HCT116 (cell line): ENCODE measurements around the gene GRIK4. TPM values are rescaled to one million over a fixed set of nuclear protein-coding genes. Genes with fewer than 3 reads are reported as not detected.

ENCODE experiments used
- ATAC-seq: fragments of 200-7000 bp; cut with Tn5 transposase; 2 replicates; pipeline ENCODE4 v1.9.1; 2020; ENCODE audit warnings: mild to moderate bottlenecking, moderate library complexity
- BruUV-seq: library from RNA; stranded (reverse); fragments of 400-500 nt; replicated peaks from 2 replicates; lab custom pipeline; 2021; lab: Mats Ljungman, UMichigan
- CTCF ChIA-PET: fragments of 300-600 bp; sonication (Branson Sonifier 250); formaldehyde crosslinking; loops from one replicate; lab custom pipeline; 2021; ENCODE audit warnings: antibody characterized with exemption; lab: Charles Lee
- POLR2A ChIA-PET: fragments of 300-600, 350-600 bp; sonication (Branson Sonifier 250); formaldehyde crosslinking; loops from one replicate; lab custom pipeline; 2021; ENCODE audit warnings: antibody characterized with exemption; lab: Charles Lee
- RAD21 ChIA-PET, 2 experiments: fragments of 300-600 bp; sonication (Branson Sonifier 250); formaldehyde crosslinking; loops; one replicate each; lab custom pipeline; 2023; ENCODE audit warnings: low total read pairs in 2 of 2; ENCODE audit not compliant: uncharacterized antibody in 2 of 2, unreplicated experiment in 2 of 2, low non-redundant PET in 1 of 2; lab: Charles Lee
- DNase-seq: peaks from one replicate; pipeline ENCODE4 v3.0.0-alpha.2; 2010; ENCODE audit warnings: low read depth, low spot score
- H2AFZ ChIP-seq: fragments of 200-600 bp; shearing (Covaris generic), sonication (generic); 2 replicates; pipeline ENCODE4 v1.6.1; 2017; ENCODE audit warnings: low read depth, mixed run types, mixed read lengths, antibody characterized with exemption, low read length; ENCODE audit not compliant: poor library complexity, severe bottlenecking
- H3K27ac ChIP-seq: 2 replicates; pipeline ENCODE4 v1.5.1; 2012; ENCODE audit warnings: low read depth, low read length
- H3K27me3 ChIP-seq: fragments of 200-600 bp; sonication (generic); 2 replicates; pipeline ENCODE4 v1.6.1; 2016; ENCODE audit warnings: mixed run types, low read length, mixed read lengths; ENCODE audit not compliant: insufficient read depth
- H3K36me3 ChIP-seq, 2 experiments: fragments of 200-500 bp in 1 of 2; fragments of 200-600 bp in 1 of 2; sonication (Bioruptor generic) in 1 of 2; sonication (generic) in 1 of 2; 2 replicates each; pipeline versions ENCODE4 v1.5.1 to v1.6.1; 2014 to 2016; ENCODE audit warnings: low read length in 2 of 2, inconsistent platforms in 1 of 2, mixed read lengths in 1 of 2, mixed run types in 1 of 2; ENCODE audit not compliant: insufficient read depth in 2 of 2, control insufficient read depth in 1 of 2
- H3K4me1 ChIP-seq, 2 experiments: fragments of 200-600 bp in 1 of 2; sonication (generic) in 1 of 2; 2 replicates each; pipeline versions ENCODE4 v1.5.1 to v1.6.1; 2012 to 2017; ENCODE audit warnings: low read length in 2 of 2, inconsistent platforms in 1 of 2, mild to moderate bottlenecking in 1 of 2, mixed read lengths in 1 of 2, mixed run types in 1 of 2, moderate library complexity in 1 of 2; ENCODE audit not compliant: insufficient read depth in 2 of 2, control insufficient read depth in 1 of 2
- H3K4me2 ChIP-seq: fragments of 200-600 bp; sonication (generic); 2 replicates; pipeline ENCODE4 v1.6.1; 2017; ENCODE audit warnings: mixed run types, low read length, mixed read lengths
- H3K4me3 ChIP-seq, 2 experiments: fragments of 200-600 bp in 1 of 2; sonication (generic) in 1 of 2; replicated peaks in 1 of 2; 2 replicates each; pipeline ENCODE4 v1.5.1; 2011 to 2016; ENCODE audit warnings: low read length in 2 of 2, control low read depth in 1 of 2, low read depth in 1 of 2, mild to moderate bottlenecking in 1 of 2, mixed read lengths in 1 of 2, mixed run types in 1 of 2
- H3K79me2 ChIP-seq: fragments of 200-600 bp; sonication (generic); 2 replicates; pipeline ENCODE4 v1.6.1; 2017; ENCODE audit warnings: mild to moderate bottlenecking, mixed run types, low read length, moderate library complexity, mixed read lengths; ENCODE audit not compliant: insufficient read depth
- H3K9ac ChIP-seq: fragments of 200-600 bp; sonication (generic); 2 replicates; pipeline ENCODE4 v1.6.1; 2016; ENCODE audit warnings: low read length, mixed read lengths
- H3K9me2 ChIP-seq: fragments of 200-600 bp; sonication (generic), shearing (Covaris generic); 2 replicates; pipeline ENCODE4 v1.6.1; 2017; ENCODE audit warnings: mixed run types, mild to moderate bottlenecking, moderate library complexity; ENCODE audit not compliant: insufficient read depth
- H3K9me3 ChIP-seq, 2 experiments: fragments of 200-500 bp in 1 of 2; fragments of 200-600 bp in 1 of 2; sonication (Bioruptor generic) in 1 of 2; sonication (generic) in 1 of 2; 2 replicates each; pipeline ENCODE4 v1.6.1; 2014 to 2017; ENCODE audit warnings: low read length in 2 of 2, mixed read lengths in 2 of 2, inconsistent platforms in 1 of 2, low read depth in 1 of 2, mild to moderate bottlenecking in 1 of 2, mixed run types in 1 of 2, moderate library complexity in 1 of 2; ENCODE audit not compliant: control insufficient read depth in 1 of 2, insufficient read depth in 1 of 2
- H4K20me1 ChIP-seq: fragments of 200-600 bp; sonication (generic), shearing (Covaris generic); 2 replicates; pipeline ENCODE4 v1.6.1; 2017; ENCODE audit warnings: mixed run types, mild to moderate bottlenecking, moderate library complexity; ENCODE audit not compliant: insufficient read depth
- CEBPB ChIP-seq: IDR thresholded peaks from 2 replicates; pipeline ENCODE4 v1.6.1; 2012; ENCODE audit warnings: low read depth
- EGR1 ChIP-seq: IDR thresholded peaks from 2 replicates; pipeline ENCODE4 v1.6.1; 2012; ENCODE audit warnings: low read depth
- ELF1 ChIP-seq: IDR thresholded peaks from 2 replicates; pipeline ENCODE4 v1.6.1; 2012; ENCODE audit warnings: low read depth, borderline replicate concordance
- JUND ChIP-seq: IDR thresholded peaks from 2 replicates; pipeline ENCODE4 v1.6.1; 2012
- RAD21 ChIP-seq: IDR thresholded peaks from 2 replicates; pipeline ENCODE4 v1.6.1; 2012; ENCODE audit warnings: low read depth, mild to moderate bottlenecking
- SRF ChIP-seq: IDR thresholded peaks from 2 replicates; pipeline ENCODE4 v1.6.1; 2012; ENCODE audit warnings: low read depth
- ZFX ChIP-seq: fragments of 450-650 bp; IDR thresholded peaks from 2 replicates; pipeline ENCODE4 v1.6.1; 2017
- ZNF274 ChIP-seq: fragments of 200-500 bp; sonication (Bioruptor generic); IDR thresholded peaks from 2 replicates; pipeline ENCODE4 v1.6.1; 2014; ENCODE audit warnings: mild to moderate bottlenecking, low read depth, low read length, inconsistent platforms
- intact Hi-C: fragments of 100-400 bp; cut with micrococcal nuclease; formaldehyde crosslinking; loops from 2 replicates; pipeline ENCODE4 v1.10.0; 2022
- total RNA-seq: library from RNA; stranded (reverse); gene quantifications from one replicate; pipeline ENCODE4 v1.2.1, GENCODE V29; 2021; ENCODE audit not compliant: unreplicated experiment
- TF ChIP-seq, protein P1 (sequence below): IDR thresholded peaks from 2 replicates; pipeline ENCODE4 v1.6.1; 2012; ENCODE audit warnings: low read depth

GRIK4 gene
- total RNA-seq, 1 experiment from 2014 or later: 0.52 TPM

DNA sequence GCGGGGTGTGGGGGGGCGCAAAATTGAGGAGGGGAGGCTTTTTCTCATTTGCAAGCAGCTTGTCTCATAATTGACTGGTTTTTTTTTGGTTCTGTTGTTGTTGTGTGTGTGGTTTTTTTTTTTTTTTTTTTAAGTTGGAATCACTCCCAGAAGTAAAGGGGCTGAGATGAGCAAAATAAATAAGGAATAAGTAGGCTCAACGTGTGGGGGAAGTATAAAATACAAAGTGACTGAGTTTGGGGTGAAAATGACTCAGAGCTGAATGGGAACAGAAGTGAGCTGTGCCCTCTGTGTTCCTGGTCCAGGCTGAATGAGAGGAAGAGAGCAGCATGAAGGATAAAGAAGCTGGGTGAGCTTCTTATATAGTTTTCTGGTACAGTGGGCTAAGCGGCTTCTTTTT lies 90.0 kb downstream of the GRIK4 start (continued):
- TF ChIP-seq ZNF274 (no peak), JUND (no peak), CEBPB (no peak), ELF1 (no peak)
- TF ChIP-seq, all 23 proteins: peak for 0

DNA sequence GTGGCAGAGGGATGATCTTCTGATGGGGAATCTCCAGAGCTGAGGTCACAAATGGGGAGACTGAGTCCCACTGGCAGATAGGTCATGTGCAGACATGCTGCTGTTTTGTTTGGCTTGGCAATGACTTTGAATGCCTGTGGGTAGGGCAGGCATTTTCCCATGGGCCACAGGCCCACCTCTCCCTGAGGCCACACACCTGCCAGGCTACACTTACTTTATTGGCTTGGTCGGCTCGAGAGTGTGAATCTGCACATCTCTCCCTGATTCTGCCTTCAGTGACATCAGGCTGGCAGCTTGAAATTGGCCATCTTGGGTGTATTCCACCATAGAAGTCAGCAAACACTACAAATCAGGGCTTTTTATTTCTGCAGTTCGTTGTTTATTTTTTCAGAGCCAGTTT lies 91.5 kb downstream of the GRIK4 start:
- intact Hi-C loops: no loop called here

More for the DNA sequence above, 91.5 kb downstream of the GRIK4 start:
- Histone ChIP-seq H3K27ac (no peak overlapping the region), H2AFZ (no peak overlapping the region), H3K4me3 (no peak overlapping the region), H3K4me2 (no peak overlapping the region), H3K27me3 (no peaks in the 10 kb centered on the region), H3K9me2 (no peaks in the 10 kb centered on the region), H4K20me1 (no peaks in the 10 kb centered on the region), H3K9ac (no peak overlapping the region), H3K9me3 (no peaks in the 10 kb centered on the region), H3K4me1 (peaks cover 0 to 20% of the 10 kb centered on the region in 2 experiments; a peak in 1 of 4 replicates), H3K36me3 (no peaks in the 10 kb centered on the region), H3K79me2 (no peaks in the 10 kb centered on the region)
- no peak for DNase-seq
- ATAC-seq: no peak
- no peak for TF ChIP-seq CEBPB
- TF ChIP-seq SRF: no peak
- TF ChIP-seq, protein P1, sequence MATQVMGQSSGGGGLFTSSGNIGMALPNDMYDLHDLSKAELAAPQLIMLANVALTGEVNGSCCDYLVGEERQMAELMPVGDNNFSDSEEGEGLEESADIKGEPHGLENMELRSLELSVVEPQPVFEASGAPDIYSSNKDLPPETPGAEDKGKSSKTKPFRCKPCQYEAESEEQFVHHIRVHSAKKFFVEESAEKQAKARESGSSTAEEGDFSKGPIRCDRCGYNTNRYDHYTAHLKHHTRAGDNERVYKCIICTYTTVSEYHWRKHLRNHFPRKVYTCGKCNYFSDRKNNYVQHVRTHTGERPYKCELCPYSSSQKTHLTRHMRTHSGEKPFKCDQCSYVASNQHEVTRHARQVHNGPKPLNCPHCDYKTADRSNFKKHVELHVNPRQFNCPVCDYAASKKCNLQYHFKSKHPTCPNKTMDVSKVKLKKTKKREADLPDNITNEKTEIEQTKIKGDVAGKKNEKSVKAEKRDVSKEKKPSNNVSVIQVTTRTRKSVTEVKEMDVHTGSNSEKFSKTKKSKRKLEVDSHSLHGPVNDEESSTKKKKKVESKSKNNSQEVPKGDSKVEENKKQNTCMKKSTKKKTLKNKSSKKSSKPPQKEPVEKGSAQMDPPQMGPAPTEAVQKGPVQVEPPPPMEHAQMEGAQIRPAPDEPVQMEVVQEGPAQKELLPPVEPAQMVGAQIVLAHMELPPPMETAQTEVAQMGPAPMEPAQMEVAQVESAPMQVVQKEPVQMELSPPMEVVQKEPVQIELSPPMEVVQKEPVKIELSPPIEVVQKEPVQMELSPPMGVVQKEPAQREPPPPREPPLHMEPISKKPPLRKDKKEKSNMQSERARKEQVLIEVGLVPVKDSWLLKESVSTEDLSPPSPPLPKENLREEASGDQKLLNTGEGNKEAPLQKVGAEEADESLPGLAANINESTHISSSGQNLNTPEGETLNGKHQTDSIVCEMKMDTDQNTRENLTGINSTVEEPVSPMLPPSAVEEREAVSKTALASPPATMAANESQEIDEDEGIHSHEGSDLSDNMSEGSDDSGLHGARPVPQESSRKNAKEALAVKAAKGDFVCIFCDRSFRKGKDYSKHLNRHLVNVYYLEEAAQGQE: no peak
- no peak for TF ChIP-seq ZFX
- TF ChIP-seq EGR1: no peak
- TF ChIP-seq JUND: no peak
- TF ChIP-seq RAD21: no peak
- CTCF ChIA-PET: no interaction called here
- BruUV-seq: no TSS peak
- POLR2A ChIA-PET: no interaction called here
- RAD21 ChIA-PET: no interaction called here
